Fibroblast of skin of left biceps (primary cell): ENCODE measurements around the gene IGFALS.
"Not testable (repeated sequence)": the region's sequence is repeated elsewhere in the genome, so short reads cannot be mapped to it uniquely, and the experiment has no call there.

ENCODE experiments used
- DNase-seq, 2 experiments: peaks; one replicate each; pipeline ENCODE4 v3.0.0-alpha.2; 2013; ENCODE audit warnings: low read depth in 2 of 2

IGFALS gene

DNA sequence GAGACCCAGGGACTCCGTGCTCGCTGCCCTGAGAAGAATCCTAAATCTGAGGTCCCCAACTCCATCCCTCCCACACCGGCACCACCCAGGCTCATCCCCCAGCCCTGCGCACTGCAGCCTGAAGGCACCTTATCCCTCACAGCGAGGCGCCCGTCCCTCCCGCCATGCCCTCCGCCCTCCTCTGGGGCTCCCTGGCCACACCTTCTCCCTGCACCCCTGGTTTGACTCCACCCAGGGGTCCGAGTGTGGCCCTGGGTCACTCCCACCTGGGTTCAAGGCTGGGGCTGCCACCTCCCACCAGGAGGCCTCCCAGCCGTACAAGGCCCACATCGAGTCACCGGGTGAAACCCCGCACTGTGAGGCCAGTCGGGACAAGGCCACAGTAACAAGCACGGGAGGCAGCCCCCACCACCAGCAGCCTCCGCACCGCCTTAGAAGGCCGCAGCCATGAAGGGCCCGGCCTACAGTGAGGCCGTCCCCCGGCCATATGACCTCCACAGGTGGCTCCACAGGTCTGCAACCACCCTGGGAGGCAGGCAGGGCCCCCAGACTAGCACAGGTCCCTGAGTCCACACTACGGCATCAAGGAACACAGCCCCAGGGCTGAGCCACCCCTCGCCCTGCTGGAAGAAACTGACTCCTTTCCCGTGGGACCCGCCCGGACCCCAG lies 24.8 kb upstream of the IGFALS start:
- DNase-seq, result no peak

DNA sequence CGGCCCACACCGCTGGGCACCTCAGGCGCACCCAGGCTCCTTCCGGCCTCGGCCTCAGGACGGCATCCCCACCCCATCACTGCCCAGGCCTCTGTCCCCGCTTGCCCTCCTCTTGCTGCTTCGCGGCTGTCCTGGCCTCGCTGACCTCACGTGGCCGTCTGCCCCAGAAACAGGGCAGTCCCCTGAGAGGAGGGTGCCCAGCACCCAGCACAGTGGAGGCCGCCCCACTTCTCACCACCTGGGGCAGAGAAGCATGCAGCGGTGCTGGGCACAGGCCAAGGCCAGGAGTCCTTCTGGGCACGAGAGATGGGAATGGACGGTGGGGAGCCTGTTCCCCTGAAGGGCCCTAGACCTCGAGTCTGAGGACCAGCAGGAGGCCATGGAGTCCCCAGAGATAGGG lies 24.2 kb upstream of the IGFALS start:
- no peak for DNase-seq

DNA sequence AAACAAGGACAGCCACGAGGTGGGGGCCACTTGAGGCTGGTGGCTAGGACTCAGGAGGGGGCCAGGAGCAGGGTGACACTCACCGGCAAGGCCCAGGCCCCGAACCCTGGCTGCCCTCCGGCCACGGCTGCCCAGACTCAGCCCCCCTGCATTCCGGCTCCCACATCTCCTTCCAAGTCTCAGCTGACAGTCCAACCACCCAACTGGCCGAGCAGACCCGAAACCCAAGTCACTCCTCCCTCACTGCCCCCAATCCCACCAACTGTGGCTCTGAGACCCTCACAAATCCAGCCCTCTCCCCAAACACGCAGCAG lies 23.7 kb upstream of the IGFALS start:
- no peak for DNase-seq

DNA sequence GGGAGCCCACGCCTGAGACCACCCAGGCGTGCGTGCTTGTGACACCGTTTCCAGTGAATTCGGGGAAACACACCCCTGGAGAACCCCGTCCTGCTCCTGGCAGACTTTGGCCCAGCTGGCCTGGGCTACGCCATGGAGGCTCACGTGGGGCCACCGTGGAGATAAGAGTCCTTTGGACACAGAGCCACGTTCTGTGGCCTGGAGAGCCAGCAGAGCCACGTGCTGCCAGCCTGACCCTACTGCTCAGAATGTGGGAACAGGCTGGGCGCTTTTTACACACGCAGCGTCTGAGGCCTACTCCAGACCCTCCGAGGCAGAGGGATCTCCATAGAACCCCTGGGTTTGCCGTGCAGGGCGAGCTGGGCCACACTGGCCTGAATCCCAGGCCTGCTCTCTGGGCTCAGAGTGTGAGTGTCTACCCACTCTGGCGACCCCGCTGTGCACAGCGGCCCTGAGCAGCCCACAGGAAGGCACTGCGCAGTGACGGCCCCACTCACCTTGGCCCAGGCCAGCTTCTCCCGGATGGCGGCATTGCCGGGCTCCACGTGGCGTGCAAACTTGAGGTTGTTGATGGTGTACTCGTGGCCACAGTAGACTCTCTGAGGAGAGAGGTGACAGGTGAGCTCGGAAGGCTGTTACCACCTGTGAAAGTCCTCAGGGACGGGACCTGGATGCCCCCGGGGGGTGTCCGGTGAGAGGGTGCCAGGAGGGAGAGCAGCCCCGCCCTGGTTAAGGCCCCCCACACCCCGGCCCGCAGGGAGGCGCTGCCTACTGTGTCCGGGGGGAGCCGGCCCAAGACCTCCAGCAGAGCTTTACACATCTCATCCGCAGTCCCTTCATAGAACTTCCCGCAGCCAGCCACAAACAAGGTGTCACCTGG lies 23.1 kb upstream of the IGFALS start:
- no peak for DNase-seq

DNA sequence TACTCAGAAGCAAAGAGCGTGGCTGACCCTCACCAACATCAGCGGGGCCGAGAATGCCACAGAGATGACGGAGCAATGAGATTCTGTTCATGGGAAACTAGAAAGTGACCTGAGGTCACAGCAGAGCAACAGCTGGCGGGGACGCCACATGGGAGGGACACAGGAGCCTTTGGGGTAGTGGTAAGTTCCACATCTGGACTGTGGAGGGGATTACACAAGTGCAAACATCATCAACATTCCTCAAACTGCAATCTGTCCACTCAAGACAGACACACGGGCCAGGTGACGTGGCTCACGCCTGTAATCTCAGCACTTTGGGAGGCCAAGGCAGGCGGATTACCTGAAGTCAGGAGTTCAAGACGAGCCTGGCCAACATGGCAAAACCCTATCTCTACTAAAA lies 22.0 kb upstream of the IGFALS start:
- DNase-seq, result no peak

DNA sequence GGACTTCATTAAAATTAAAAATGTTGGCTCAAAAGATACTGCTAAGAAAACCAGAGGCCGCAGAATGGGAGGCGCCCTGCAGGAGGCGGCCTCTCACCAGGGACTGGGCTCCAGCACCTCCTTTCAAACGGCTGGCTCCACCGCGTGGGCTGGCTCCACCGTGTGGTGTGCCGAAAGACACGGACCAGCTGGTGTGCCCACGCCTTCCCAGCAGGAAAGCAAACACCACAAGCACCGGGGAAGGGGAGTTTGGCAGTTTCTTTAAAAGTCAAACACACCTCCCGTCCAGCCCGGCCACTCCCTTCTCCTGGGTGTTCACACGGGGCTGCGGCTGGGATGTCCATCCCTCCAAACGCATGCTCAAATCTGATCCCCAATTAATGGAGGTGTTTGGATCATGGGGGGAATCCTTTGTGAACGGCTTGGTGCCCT lies 19.2 kb upstream of the IGFALS start:
- DNase-seq, result no peak

DNA sequence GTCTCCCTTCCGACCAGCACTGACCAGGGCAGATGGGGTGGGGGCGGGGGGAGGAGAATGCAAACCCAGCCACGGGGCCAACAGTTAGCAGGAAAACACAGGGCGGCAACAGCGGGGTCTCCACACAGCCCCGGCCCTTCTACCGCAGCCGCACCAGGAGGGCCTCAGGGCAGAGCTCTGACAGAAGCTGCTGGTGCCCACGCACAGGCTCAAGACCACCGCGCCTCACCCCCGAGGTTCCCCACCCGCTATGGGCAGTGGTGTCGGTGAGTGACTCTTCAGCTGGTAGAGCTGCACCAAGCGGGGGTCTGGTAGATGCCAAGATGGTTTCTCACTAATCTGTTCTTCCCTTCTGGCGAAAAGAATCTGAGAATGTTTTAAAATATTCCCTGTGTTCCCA lies 17.0 kb upstream of the IGFALS start:
- DNase-seq, result no peak

DNA sequence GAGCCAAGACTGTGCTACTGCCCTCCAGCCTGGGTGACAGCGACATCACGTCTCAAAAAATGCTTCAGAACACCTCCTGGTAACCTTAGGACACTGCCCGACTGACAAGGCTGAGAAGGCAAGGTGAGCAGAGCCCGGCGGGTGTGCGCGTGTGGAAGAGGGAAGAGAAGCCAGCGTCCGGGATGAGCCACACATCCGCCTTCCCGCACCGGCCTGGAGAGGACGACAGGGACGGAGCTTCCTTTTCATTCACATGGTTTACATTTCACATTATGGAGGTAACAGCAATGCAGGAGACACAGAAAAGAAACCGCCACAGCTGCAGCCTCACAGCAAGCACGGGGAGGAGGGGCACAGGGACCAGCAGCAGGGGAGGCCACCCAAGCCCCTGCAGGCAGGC lies 16.6 kb upstream of the IGFALS start:
- DNase-seq, result no peak

DNA sequence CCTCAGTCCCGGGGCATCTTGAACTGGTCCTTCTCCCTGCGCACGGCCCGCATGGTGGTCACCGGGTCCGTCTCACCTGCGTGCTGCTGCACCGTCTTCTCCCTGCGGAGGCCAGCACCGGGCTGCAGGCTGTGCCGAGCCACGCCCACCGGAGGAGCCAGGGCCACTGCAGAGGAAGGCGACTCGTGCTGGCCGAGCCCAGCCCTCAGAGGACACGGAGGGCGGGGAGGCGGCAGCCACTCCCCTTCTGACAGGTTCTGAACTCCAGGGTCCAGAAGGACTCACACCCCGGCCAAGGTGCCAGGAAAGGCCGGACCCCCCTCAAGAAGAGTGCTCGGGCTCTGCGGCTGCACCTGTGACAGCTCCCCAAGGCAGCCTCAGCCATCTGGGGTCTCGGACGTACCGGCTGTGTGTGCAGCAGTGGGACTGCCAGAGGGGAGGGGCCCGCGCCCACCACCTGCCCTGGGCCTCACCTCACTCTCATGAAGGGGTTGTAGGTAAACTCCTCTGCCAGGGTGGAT lies 15.8 kb upstream of the IGFALS start:
- DNase-seq, result no peak

DNA sequence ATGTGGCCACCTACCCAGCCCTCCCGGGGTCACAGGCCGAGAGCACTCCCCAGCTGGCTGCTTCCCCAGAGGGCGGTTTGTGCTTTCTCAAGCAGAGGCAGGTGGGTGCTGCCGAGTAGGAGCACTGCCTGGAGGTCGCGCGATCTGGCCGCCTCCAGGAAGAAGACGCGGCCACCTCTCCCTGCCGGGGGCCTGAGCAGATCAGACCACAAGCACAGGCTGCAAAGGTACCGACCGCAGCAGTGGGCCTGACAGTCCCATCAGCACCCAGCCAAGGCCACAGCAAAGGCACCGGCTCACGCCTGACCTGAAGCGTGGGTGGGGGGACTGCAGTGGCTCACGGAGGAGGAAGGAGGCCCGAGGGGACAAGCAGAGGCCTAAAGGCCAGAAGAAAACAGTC lies 15.2 kb upstream of the IGFALS start:
- no peak for DNase-seq

DNA sequence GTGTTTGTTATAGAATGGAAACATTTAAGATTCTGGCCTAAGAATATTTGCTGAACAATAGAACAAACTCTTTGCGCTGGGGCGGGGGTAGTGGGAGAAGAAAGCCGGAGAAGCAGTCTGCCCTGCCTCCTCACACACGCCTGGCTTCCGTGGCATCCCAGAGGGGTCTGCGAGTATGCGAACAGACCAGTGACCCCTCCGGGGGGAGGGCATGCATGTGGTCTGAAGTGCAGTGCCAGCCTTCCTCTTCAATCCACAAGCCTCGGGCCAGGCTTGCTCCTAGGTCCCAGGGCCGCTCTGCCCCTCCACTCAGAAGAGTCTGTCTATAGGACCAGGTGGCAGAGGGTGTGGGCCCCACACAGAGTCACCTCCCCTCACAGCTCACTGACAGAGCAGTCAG lies 14.1 kb upstream of the IGFALS start:
- DNase-seq, result no peak

DNA sequence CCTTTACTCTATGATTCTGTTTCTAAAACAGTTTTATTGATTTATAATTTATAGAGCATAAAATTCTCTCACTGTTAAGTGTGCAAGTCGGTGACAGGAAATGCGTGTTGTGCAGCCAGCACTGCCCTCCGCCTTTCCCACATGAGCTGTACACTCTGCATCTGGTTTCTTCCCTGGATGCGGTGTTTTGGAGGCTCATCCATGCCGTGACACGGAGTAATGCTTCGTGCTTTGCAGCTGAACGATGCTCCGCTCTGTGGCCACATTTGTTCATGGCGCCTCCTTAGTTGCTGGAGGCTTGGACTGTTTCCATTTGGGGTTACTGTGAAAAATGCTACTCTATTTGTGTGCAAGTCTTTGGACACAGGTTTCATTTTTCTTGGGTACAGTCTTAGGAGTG lies 7.2 kb upstream of the IGFALS start:
- DNase-seq, result no peak

DNA sequence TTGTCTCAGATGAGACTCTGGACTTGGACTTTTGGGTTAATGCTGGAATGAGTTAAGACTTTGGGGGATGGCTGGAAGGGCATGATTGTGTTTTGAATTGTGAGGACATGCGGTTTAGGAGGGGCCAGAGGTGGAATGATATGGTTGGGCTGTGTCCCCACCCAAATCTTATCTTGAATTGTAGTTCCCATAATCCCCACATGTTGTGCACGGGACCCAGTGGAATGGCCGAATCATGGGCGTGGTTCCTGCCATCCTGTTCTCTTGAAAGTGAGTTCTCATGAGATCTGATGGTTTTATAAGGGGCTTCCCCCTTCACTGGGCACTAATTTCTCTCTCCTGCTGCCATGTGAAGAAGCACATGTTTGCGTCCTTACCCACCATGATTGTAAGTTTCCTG lies 5.8 kb upstream of the IGFALS start:
- not testable (repeated sequence) for DNase-seq

DNA sequence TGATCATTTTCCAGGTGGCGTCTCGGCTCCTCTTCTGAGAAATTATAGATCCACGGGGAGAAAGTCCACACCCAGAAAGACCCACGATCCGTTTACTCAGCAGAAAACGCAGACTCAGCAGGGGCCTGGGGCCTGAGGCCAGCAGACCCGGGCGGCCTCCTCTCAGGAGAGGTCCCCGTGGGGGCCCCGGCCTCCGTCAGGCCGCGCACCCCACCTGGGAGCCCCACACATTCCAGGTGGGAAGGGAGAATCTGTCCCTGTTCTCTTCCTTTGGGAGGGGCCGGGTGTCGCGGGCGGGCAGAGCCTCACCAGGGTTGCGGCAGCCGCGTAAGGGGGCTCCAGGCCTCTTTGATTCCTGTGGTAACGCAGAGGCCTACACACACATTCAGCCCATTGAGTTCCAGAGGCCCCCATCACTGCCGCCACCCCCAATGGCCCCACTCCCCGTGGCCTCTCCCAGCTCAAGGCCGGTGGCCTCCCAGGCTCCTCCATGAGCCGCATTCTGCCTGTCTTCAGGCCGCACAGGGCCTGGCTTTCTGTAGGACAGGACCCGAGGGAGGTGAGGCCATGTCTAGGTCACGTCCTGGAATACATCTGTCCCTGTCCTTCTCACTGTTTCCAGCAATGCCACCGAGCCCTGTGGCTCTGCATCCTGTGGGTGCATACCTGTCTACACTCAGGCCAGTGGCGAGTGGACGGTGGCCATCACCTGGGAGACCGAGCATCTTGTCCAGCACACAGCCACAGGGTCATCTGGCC lies 1.6 kb upstream of the IGFALS start:
- no peak for DNase-seq

DNA sequence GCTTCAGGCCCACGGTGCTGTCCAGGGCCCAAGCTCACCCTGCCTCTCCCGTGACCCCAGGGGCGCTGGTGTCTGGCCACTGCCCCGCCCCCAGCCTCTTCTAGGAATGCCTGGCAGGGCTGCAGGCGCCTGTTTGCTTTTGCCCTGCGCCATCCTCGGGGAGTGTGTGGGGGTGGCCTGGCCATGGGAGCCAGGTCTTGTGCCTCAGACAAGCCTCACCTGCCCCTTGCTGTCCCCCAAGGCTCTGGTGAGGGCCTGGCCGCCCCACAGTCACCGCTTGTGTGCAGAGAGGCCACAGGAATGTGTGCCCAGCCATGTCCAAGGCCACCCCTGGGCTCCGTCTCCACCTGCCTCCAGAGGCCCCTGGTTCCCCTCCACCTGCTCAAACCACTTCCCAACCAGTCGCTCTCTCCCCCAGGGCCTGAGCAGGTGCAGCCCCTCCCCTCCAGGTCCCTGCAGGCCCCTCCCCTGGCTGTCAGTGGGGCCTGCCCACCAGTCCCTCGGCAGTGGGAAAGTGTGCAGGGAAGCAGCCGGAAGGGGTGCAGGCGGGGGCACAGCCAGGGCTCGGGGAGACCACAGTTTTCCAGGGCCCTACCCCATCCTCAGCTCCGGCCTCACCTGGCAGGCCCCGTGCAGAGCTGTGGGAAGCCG lies 841 bp upstream of the IGFALS start:
- no peak for DNase-seq

DNA sequence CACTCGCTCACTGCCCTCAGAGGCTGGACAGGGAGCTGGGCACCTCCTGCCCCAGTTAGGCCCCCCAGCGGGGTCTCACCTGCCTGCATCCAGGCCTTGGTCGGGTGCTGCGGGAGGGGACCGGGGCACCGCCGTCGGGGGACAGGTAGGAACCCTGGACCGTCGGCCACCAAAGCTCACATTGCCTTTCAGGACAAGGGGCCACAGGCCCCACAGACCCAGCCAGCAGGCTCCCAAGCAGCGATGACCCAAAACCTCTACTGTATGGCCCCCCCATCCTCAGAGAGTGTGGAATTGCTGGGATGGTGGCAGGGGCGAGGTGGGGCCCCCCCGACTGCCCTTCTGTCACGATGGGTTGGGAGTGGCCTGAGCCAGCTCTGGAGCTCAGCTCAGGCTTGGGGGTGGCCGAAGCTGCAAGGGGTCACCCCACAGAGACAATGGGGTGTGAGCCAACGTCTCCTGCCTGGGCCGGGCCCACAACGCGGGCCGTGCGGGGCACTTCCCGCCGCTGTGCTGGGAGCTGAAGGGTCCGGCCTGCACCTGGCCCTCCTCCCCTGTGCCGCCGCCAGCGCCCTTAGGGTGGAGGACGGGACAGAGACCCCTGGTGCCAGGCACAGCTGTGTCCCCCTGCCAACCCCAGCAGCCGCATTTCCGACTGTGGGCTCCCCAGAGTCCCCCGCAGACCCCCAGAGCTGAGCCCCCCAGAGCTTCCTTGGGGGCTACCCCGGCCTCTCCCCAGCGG lies 498 bp downstream of the IGFALS start:
- DNase-seq, result no peak

DNA sequence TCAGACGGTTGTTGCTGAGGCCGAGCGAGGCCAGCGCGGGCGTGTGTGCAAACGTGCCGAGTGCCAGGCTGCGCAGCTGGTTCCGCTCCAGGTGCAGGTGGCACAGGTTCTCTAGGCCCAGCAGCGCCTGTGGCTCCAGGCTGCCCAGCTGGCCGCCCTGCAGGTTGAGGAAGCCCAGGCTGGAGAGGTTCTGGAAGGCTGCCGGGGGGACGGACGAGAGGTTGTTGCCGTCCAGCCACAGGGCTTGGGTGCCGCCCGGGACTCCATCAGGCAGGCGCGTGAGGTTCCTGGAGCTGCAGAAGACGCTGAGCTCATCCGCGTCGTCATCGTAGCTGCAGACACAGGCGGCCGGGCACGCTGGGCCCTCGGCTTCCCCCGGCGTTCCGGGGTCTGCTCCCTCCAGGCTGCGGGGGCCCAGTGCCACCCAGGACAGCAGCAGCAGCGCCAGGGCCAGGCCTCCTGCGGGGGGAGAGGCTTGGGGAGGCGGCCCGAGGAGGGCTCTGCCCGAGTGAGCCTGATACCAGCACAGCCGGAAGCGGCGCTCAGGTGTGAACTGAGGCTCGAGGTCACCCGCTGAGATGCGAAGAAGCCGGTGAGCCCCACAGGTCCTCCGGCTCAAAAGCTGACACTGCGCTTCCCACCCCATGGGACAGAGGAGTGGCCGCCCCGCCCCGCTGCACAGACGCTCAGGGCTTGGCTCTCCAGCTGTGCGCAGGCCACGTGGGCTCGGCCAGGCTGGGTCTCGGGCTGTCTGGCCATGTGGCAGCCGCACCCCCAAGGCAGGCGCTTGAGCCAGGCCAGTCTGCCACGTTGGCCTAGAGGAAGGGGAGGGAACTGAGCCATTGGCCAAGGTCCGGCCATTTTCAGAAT lies 1.3 kb downstream of the IGFALS start:
- DNase-seq, result no peak

DNA sequence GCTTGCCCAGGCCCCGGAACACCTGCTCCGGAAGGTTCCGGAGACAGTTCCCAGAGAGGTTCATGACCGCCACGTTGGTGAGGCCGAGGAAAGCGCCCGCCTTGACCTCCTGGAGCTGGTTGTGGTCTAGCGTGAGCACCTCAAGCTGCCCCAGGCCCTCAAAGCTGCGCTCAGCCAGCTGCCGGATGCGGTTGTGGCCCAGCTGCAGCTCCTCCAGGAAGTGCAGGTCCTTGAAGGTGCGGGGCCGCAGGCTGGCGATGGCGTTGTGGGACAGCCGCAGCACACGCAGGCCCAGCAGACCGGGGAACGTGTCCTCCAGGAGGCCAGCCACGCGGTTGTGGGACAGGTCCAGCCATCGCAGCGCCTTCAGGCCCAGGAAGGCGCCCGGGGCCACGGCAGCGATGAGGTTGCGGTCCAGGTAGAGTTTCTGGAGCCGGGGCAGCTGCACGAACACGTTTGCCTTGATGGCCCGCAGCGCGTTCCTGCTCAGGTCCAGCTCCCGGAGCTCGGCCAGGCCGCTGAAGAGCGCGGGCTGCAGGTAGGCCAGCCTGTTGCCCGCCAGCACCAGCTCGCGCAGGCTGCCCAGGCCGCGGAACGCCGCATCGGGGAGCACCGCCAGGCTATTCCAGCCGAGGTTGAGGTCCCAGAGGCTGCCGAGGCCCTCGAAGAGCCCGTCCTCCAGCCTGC lies 2.1 kb downstream of the IGFALS start:
- no peak for DNase-seq

DNA sequence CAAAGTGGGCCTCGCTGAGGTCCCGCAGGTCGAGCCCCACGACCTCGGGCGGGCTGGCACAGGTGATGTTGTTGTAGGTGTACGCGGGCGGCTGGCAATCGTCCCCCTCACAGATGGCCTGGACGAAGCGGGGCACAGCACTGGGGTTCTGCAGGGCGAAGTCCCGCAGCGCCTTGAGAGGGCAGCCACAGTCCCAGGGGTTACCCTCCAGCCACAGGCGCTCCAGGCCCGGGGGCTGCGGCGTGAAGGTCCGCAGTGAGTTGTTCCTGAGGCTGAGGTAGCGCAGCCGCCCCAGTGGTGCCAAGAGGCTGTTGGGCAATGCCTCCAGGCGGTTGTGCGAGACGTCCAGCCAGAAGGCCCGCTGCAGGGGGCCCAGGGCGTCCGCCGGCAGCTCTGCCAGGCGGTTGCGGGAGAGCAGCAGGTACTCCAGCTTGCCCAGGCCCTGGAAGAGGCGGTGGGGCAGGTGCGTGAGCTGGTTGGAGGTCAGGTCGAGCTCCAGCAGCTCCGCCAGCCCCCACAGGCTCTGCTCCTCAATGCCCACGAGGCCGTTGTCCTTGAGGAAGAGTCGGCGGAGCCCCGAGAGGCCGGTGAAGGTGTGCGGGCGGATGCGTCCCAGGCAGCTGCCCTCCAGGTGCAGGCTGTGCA lies 2.8 kb downstream of the IGFALS start:
- no peak for DNase-seq
